Midbrain (tissue), 1 donor: ENCODE data around the gene DNAH6.

Experiments
- DNase-seq: peaks from one replicate; lab custom pipeline; 2025; lab: John Stamatoyannopoulos, UW

The DNAH6 gene

GRCh38 chr2:84801811-84802210 lies 285.5 kb downstream of the DNAH6 start:
- DNase-seq: no peak

- DNase-seq: no peak
These were observed 289.1 kb downstream of the DNAH6 start for GRCh38 chr2:84805250-84805958.

- no peak for DNase-seq
These were observed 290.8 kb downstream of the DNAH6 start for GRCh38 chr2:84807063-84807485.

- no peak for DNase-seq
These were observed 292.0 kb downstream of the DNAH6 start for GRCh38 chr2:84808279-84808678.

GRCh38 chr2:84811839-84812431 lies 295.6 kb downstream of the DNAH6 start:
- no peak for DNase-seq

- DNase-seq: no peak
These were observed 298.8 kb downstream of the DNAH6 start for GRCh38 chr2:84815146-84815545.

- no peak for DNase-seq
These were observed 300.2 kb downstream of the DNAH6 start for GRCh38 chr2:84816426-84817026.

- DNase-seq: no peak
These were observed 300.9 kb downstream of the DNAH6 start for GRCh38 chr2:84817239-84817655.

GRCh38 chr2:84821806-84822205 lies 305.5 kb downstream of the DNAH6 start:
- DNase-seq: no peak

- no peak for DNase-seq
These were observed 306.9 kb downstream of the DNAH6 start for GRCh38 chr2:84823229-84823628.

GRCh38 chr2:84823788-84824187 lies 307.5 kb downstream of the DNAH6 start:
- no peak for DNase-seq

GRCh38 chr2:84827978-84828575 lies 311.8 kb downstream of the DNAH6 start:
- DNase-seq: no peak

GRCh38 chr2:84829693-84830092 lies 313.4 kb downstream of the DNAH6 start:
- DNase-seq: no peak

GRCh38 chr2:84830095-84830494 lies 313.8 kb downstream of the DNAH6 start:
- peak; percentile 6 for DNase-seq

GRCh38 chr2:84830758-84831500 lies 314.6 kb downstream of the DNAH6 start:
- DNase-seq: no peak

GRCh38 chr2:84832772-84833461 lies 316.6 kb downstream of the DNAH6 start:
- DNase-seq: peak; percentile 35

GRCh38 chr2:84833481-84834150 lies 317.3 kb downstream of the DNAH6 start:
- no peak for DNase-seq

GRCh38 chr2:84836215-84836614 lies 319.9 kb downstream of the DNAH6 start:
- DNase-seq: no peak

- no peak for DNase-seq
These were observed 322.3 kb downstream of the DNAH6 start for GRCh38 chr2:84838434-84839145.

- DNase-seq: no peak
These were observed 323.6 kb downstream of the DNAH6 start for GRCh38 chr2:84839851-84840250.
